Globus pallidus (tissue), 1 donor: ENCODE measurements around the gene HSPA12A.

Source experiments
- DNase-seq: peaks from one replicate; pipeline ENCODE4 v3.0.0-alpha.2; 2015; ENCODE audit warnings: low spot score

Gene HSPA12A

GRCh38 chr10:116627386-116627933, 114.9 kb downstream of the HSPA12A start:
- peak; percentile 2 for DNase-seq

- DNase-seq, result no peak
Measured at GRCh38 chr10:116626815-116627214, 115.6 kb downstream of the HSPA12A start.

GRCh38 chr10:116625845-116626244, 116.5 kb downstream of the HSPA12A start:
- no peak for DNase-seq

- DNase-seq, result no peak
Measured at GRCh38 chr10:116621934-116622655, 120.3 kb downstream of the HSPA12A start.

- DNase-seq, result no peak
Measured at GRCh38 chr10:116621476-116621875, 120.9 kb downstream of the HSPA12A start.
